H1 (cell line): Measurements from ENCODE around the gene ZXDC. TPM values are rescaled to one million over a fixed set of nuclear protein-coding genes. Genes with fewer than 3 reads are reported as not detected.

Source experiments
- HDAC2 ChIP-seq, 2 experiments: fragments of 300-600 bp in 1 of 2; sonication (generic) in 1 of 2; IDR thresholded peaks; 2 replicates each; pipeline ENCODE4 v1.6.1; 2011 to 2012; ENCODE audit warnings: low read depth in 2 of 2, low read length in 2 of 2, mild to moderate bottlenecking in 2 of 2, moderate library complexity in 2 of 2, borderline replicate concordance in 1 of 2, inconsistent platforms in 1 of 2
- KDM4A ChIP-seq: IDR thresholded peaks from one replicate; pipeline ENCODE4 v1.7.1; 2012; ENCODE audit warnings: low read depth, mild to moderate bottlenecking, moderate library complexity, low read length, inconsistent platforms; ENCODE audit not compliant: severe bottlenecking
- NANOG ChIP-seq: IDR thresholded peaks from 2 replicates; pipeline ENCODE4 v1.6.1; 2011; ENCODE audit warnings: low read length, low read depth, mild to moderate bottlenecking, inconsistent platforms; ENCODE audit not compliant: insufficient read depth, poor library complexity, severe bottlenecking
- RAD21 ChIP-seq, 2 experiments: IDR thresholded peaks in 1 of 2; conservative IDR thresholded peaks in 1 of 2; 2 replicates each; pipeline ENCODE4 v1.6.1; 2011; ENCODE audit warnings: low read depth in 2 of 2, low read length in 2 of 2, improper control_type of control experiment in 1 of 2, inconsistent platforms in 1 of 2, mild to moderate bottlenecking in 1 of 2, moderate library complexity in 1 of 2
- polyA plus RNA-seq, 7 experiments: library from polyadenylated mRNA; depleted of rRNA in 3 of 7; stranded (reverse) in 5 of 7; unstranded in 2 of 7; fragments of >200 nt in 5 of 7; fragments of 200-250 nt in 2 of 7; gene quantifications; 1 replicate in 5 of 7; 2 replicates in 1 of 7; 4 replicates in 1 of 7; pipeline versions ENCODE4 v1.2.1 to v1.2.3, GENCODE V29; 2011 to 2013; ENCODE audit warnings: missing spikeins in 2 of 7, mixed read lengths in 2 of 7
- total RNA-seq: library from RNA; stranded (reverse); fragmentation: NEBNext Ultra II Directional; extraction: Animal tissue kit (Norgen Biotek cat#: 25700); gene quantifications from 2 replicates; pipeline ENCODE4 v1.2.1, GENCODE V29; 2021
- TF ChIP-seq, protein P1 (sequence below): IDR thresholded peaks from 2 replicates; pipeline ENCODE4 v1.6.1; 2012; ENCODE audit warnings: inconsistent platforms

ZXDC gene
- total and polyA plus RNA-seq, 2 of the 8 experiments (the other 6 are each of a cell fraction or from before 2014, with no cell fraction given), result 12.7 to 24.3 TPM

DNA sequence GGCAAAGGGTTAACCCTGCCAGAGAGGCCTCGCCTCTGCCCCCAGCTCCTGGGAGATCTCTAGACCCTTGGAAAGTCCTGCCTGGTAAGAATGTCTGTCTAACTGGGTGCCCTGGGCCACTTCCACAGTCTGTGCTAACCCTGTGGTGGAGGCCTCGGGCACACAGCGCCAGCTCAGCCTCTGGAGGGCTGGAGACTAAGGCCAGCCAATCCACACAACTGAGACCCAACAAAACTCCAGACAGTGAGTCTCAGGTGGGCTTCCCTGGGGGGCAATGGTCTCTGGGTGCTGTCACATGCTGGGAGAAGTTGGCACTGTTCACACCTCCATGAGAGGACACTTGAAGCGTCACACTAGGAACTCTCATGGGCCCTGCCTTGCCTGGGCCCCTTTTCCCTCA lies 19.5 kb downstream of the ZXDC start (continued):
- TF ChIP-seq, protein P1, sequence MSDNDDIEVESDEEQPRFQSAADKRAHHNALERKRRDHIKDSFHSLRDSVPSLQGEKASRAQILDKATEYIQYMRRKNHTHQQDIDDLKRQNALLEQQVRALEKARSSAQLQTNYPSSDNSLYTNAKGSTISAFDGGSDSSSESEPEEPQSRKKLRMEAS, result no peak
- TF ChIP-seq RAD21 (IDR thresholded peaks at IDR 0.05 in 1 of 2, conservative IDR thresholded peaks at IDR 0.05 in 1 of 2; ENCODE audit: low read depth in 2 of 2, low read length in 2 of 2), result no peak
- no peak for TF ChIP-seq HDAC2 (IDR thresholded peaks at IDR 0.05; ENCODE audit: borderline replicate concordance in 1 of 2, low read depth in 2 of 2, low read length in 2 of 2)
- TF ChIP-seq NANOG, result no peak
- no peak for TF ChIP-seq KDM4A
